Activated T-cell treated with anti-CD3 and anti-CD28 coated beads for 4 hours (primary cell): ENCODE data around the gene MINAR1.

ENCODE experiments used
- DNase-seq: peaks from one replicate; pipeline ENCODE4 v3.0.0-alpha.2; 2020

Gene MINAR1

GRCh38 chr15:79466488-79466887, 34.4 kb downstream of the MINAR1 start:
- DNase-seq = no peak

- DNase-seq = no peak
Observed at GRCh38 chr15:79467865-79468586, 35.9 kb downstream of the MINAR1 start.

GRCh38 chr15:79472446-79472845, 40.3 kb downstream of the MINAR1 start:
- no peak for DNase-seq

GRCh38 chr15:79474252-79474651, 42.1 kb downstream of the MINAR1 start:
- no peak for DNase-seq

GRCh38 chr15:79475306-79475705, 43.2 kb downstream of the MINAR1 start:
- no peak for DNase-seq

GRCh38 chr15:79478108-79478507, 46.0 kb downstream of the MINAR1 start:
- DNase-seq = no peak

DNA sequence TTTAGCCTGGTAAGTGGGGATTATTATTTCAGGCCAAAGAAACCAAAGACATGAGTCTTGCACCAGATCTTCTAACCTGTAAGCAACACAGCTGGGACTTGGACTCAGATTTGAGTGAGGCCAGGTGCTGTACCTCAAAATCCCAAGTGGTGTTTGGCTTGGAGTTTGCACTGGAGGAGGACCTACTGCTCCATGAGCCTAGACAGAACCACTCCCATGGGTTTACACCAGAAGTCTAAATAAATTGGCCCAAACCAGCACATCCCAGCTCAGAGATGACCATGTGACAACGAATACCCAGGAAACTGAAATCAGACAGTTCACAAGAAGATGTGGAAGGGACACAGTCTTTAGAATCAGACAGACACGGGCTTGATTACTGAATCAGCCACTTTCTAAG, 47.5 kb downstream of the MINAR1 start:
- no peak for DNase-seq

GRCh38 chr15:79481793-79482192, 49.7 kb downstream of the MINAR1 start:
- no peak for DNase-seq
